GM18868 (cell line): ENCODE measurements around the gene ATRIP.
A peak's percentile ranks its signal among the peaks of the same experiment; 100 is the strongest.

Experiments
- ATAC-seq: cut with Tn5 transposase; IDR thresholded peaks from one replicate; pipeline ENCODE4 v1.9.1; 2021; ENCODE audit warnings: mild to moderate bottlenecking, moderate library complexity; ENCODE audit not compliant: unreplicated experiment

Gene ATRIP

GRCh38 chr3:48501196-48501595, 54.7 kb downstream of the ATRIP start:
- ATAC-seq, result no peak

GRCh38 chr3:48502121-48502520, 55.6 kb downstream of the ATRIP start:
- ATAC-seq, result no peak

- ATAC-seq, result no peak
These were observed 56.2 kb downstream of the ATRIP start for GRCh38 chr3:48502728-48503168.

- ATAC-seq, result no peak
These were observed 57.0 kb downstream of the ATRIP start for GRCh38 chr3:48503401-48504050.

- no peak for ATAC-seq
These were observed 57.8 kb downstream of the ATRIP start, which contains the start of gene SHISA5 for GRCh38 chr3:48504051-48504946. Gene SHISA5 (minus strand): TSS chr3:48504174. CDS start chr3:48504094, 80 bp downstream.

GRCh38 chr3:48505146-48505545, 58.6 kb downstream of the ATRIP start:
- ATAC-seq, result no peak

GRCh38 chr3:48505968-48506504, 59.5 kb downstream of the ATRIP start:
- no peak for ATAC-seq

- ATAC-seq, result peak; percentile 66
These were observed 60.9 kb downstream of the ATRIP start for GRCh38 chr3:48507256-48508061.

GRCh38 chr3:48511551-48511950, 65.0 kb downstream of the ATRIP start:
- no peak for ATAC-seq

- no peak for ATAC-seq
These were observed 68.1 kb downstream of the ATRIP start for GRCh38 chr3:48514431-48515227.
